Ishikawa (cell line): Measurements from ENCODE around the gene RBFOX1.

ENCODE experiments used
- CEBPB ChIP-seq: IDR thresholded peaks from 2 replicates; pipeline ENCODE4 v1.6.1; 2012
- CREB1 ChIP-seq: IDR thresholded peaks from 2 replicates; pipeline ENCODE4 v1.6.1; 2012; ENCODE audit warnings: low read depth
- EGR1 ChIP-seq: IDR thresholded peaks from 2 replicates; pipeline ENCODE4 v1.6.1; 2012
- EP300 ChIP-seq: IDR thresholded peaks from 2 replicates; pipeline ENCODE4 v1.6.1; 2012; ENCODE audit warnings: borderline replicate concordance
- FOXM1 ChIP-seq: IDR thresholded peaks from 2 replicates; pipeline ENCODE4 v1.6.1; 2012; ENCODE audit warnings: low read depth, borderline replicate concordance
- MAX ChIP-seq: IDR thresholded peaks from 2 replicates; pipeline ENCODE4 v1.6.1; 2012
- NFIC ChIP-seq: IDR thresholded peaks from 2 replicates; pipeline ENCODE4 v1.6.1; 2012
- RAD21 ChIP-seq: IDR thresholded peaks from 2 replicates; pipeline ENCODE4 v1.6.1; 2012; ENCODE audit warnings: low read depth
- REST ChIP-seq: IDR thresholded peaks from 2 replicates; pipeline ENCODE4 v1.6.1; 2012; ENCODE audit warnings: low read depth, mild to moderate bottlenecking
- TAF1 ChIP-seq: IDR thresholded peaks from 2 replicates; pipeline ENCODE4 v1.6.1; 2012; ENCODE audit warnings: low read depth, mild to moderate bottlenecking
- TCF12 ChIP-seq: IDR thresholded peaks from 2 replicates; pipeline ENCODE4 v1.6.1; 2012; ENCODE audit warnings: low read depth
- TEAD4 ChIP-seq: IDR thresholded peaks from 2 replicates; pipeline ENCODE4 v1.6.1; 2012
- USF1 ChIP-seq: IDR thresholded peaks from 2 replicates; pipeline ENCODE4 v1.6.1; 2012
- YY1 ChIP-seq: IDR thresholded peaks from 2 replicates; pipeline ENCODE4 v1.6.1; 2012; ENCODE audit warnings: low read depth
- ZBTB7A ChIP-seq: IDR thresholded peaks from 2 replicates; pipeline ENCODE4 v1.6.1; 2012; ENCODE audit warnings: low read depth

Gene RBFOX1

GRCh38 chr16:7342598-7342997, 10.0 kb downstream of the RBFOX1 start:
- no peak for TF ChIP-seq ZBTB7A
- no peak for TF ChIP-seq EP300
- no peak for TF ChIP-seq YY1
- no peak for TF ChIP-seq TCF12
- no peak for TF ChIP-seq CEBPB
- no peak for TF ChIP-seq NFIC

- TF ChIP-seq CEBPB (no peak), REST (no peak), ZBTB7A (no peak), EP300 (no peak), RAD21 (no peak), TEAD4 (no peak), YY1 (no peak), NFIC (no peak), MAX (no peak), USF1 (no peak), TAF1 (no peak), TCF12 (no peak), FOXM1 (no peak), CREB1 (no peak), EGR1 (no peak)
Observed at GRCh38 chr16:7343243-7343642, 10.6 kb downstream of the RBFOX1 start.

- TF ChIP-seq EGR1 = no peak
- no peak for TF ChIP-seq EP300
- TF ChIP-seq CREB1 = no peak
- TF ChIP-seq RAD21 = no peak
- no peak for TF ChIP-seq TEAD4
- TF ChIP-seq FOXM1 = no peak
- no peak for TF ChIP-seq NFIC
- TF ChIP-seq REST = no peak
- no peak for TF ChIP-seq TAF1
- no peak for TF ChIP-seq CEBPB
- no peak for TF ChIP-seq YY1
Observed at GRCh38 chr16:7344830-7345780, 12.5 kb downstream of the RBFOX1 start.

GRCh38 chr16:7350806-7351205, 18.2 kb downstream of the RBFOX1 start:
- TF ChIP-seq USF1 = no peak
- TF ChIP-seq TCF12 = no peak
- TF ChIP-seq RAD21 = no peak
- TF ChIP-seq CEBPB = no peak
- no peak for TF ChIP-seq FOXM1
- TF ChIP-seq CREB1 = no peak
- no peak for TF ChIP-seq EGR1
- TF ChIP-seq ZBTB7A = no peak
- no peak for TF ChIP-seq TEAD4
- TF ChIP-seq NFIC = no peak
- no peak for TF ChIP-seq REST
- no peak for TF ChIP-seq MAX
- TF ChIP-seq TAF1 = no peak
- no peak for TF ChIP-seq YY1
- no peak for TF ChIP-seq EP300
